Liver (tissue), 3 donors: Measurements from ENCODE around the gene DENND4A.

Source experiments
- JUND ChIP-seq, 2 donors: IDR thresholded peaks; 2 replicates each; pipeline ENCODE4 v1.6.1; 2016; ENCODE audit warnings: antibody characterized with exemption in 2 of 2
- YY1 ChIP-seq: IDR thresholded peaks from 2 replicates; pipeline ENCODE4 v1.6.1; 2016; ENCODE audit warnings: antibody characterized with exemption, mild to moderate bottlenecking
- TF ChIP-seq, protein P1 (sequence below): fragments of 150-350 bp; IDR thresholded peaks from 2 replicates; pipeline ENCODE4 v1.5.1; 2017; ENCODE audit warnings: improper control_type of control experiment, low read depth, low read length; ENCODE audit not compliant: missing input control
- donor health status: healthy.
- donor health status: healthy.

DNA sequence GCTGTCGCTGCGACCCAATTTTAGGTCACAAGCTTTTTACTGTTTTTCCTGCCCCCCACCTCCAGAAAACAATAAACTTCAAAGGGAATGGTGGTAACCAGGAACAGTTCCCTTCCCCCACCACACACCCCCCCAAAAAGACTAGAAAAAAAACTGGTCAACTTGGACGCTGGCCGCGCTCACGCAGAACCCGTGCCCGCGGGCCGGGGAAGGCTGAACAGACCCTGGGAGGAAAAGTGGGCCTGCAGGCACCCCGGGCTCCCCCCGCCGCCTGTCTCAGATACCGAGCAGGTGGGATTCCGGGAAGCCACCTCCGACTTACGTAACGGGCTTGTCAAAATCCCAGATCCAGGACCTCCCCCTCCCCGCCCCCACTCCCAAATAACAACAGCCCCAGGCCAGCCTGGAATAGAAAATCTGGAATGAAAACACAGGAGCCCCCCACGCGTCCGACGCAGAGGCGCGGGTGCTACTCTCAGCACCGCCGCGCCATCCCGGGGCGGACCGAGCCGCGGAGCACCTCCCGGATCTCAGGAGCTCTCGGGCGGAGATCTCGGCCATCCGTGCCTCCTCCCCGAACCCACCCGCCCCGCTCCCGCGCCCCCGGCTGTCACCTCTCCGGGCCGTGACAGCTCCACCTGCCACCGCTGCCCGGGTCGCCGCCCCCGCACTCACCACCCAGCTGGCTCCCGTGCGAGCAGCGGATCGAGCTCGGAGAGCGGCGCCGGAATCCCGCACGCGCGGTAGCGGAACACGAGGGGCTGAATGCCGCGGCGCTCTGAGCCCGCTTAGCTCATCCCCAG, 557 bp downstream of the DENND4A start:
- TF ChIP-seq JUND (IDR thresholded peaks at IDR 0.05) = no peak
- peak; percentile 9 for TF ChIP-seq YY1
- TF ChIP-seq, protein P1, sequence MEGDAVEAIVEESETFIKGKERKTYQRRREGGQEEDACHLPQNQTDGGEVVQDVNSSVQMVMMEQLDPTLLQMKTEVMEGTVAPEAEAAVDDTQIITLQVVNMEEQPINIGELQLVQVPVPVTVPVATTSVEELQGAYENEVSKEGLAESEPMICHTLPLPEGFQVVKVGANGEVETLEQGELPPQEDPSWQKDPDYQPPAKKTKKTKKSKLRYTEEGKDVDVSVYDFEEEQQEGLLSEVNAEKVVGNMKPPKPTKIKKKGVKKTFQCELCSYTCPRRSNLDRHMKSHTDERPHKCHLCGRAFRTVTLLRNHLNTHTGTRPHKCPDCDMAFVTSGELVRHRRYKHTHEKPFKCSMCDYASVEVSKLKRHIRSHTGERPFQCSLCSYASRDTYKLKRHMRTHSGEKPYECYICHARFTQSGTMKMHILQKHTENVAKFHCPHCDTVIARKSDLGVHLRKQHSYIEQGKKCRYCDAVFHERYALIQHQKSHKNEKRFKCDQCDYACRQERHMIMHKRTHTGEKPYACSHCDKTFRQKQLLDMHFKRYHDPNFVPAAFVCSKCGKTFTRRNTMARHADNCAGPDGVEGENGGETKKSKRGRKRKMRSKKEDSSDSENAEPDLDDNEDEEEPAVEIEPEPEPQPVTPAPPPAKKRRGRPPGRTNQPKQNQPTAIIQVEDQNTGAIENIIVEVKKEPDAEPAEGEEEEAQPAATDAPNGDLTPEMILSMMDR = no peak
